Measurements from ENCODE around the gene ZNF451.
"Not testable (repeated sequence)": the region's sequence is repeated elsewhere in the genome, so short reads cannot be mapped to it uniquely, and the experiment has no call there.

ZNF451 gene

DNA sequence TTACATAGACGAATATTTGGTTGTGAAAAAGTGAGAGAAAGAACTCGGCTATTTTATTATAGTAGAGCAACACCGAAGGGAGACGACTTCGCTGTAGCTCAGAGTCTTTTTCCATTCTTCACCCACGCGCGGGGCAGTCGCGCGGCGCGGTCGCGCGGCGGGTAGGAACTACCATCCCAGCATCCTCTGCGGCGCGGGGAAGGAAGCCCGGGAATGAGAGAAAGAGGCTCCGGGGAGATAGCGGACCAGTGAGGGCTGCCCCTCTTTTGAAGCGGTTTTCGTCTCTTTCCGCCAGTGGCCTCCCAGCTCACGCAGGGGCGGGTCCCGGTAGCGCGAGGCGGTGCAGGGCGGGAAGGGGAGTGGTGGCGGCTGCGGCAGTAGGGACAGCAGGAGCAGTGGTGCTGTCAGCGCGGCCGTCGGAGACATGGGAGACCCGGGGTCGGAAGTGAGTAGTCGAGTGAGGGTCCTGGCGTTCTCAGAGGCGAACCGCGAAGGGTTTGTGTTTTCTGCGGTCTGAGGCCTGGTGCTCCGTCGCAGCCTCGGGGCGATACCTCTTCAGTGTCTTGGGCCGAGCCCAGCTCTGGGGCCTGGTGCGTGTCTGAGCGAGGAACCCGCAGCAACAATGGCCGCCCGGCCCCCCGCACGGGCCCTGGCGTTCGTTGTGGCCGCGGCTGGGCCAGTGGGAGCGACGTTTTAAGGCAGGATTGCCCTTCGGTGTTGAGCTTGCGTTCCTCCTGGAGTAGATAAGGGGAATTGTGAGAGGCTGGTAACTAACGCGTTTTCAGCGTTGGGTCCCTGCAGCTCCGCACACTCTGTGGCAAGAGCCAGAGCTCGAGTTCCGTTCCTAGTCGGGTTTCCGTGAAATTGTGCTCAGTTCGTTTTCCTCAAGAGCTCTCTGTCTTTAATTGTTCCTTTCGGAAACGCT, 43.4 kb upstream of the ZNF451 start, which contains the start of gene KIAA1586:
Gene KIAA1586 (plus strand): TSS at position 362 of the 925 bp plus-strand sequence. CDS start 63 bp downstream, at position 425.
- Histone ChIP-seq H3K4me3 (ENCODE audit: low read length in 2 of 2) (peak within 1 kb of the TSS; percentile 65 to 78), H3K36me3 (replicated peaks in 1 of 2; ENCODE audit: control insufficient read depth in 2 of 2, insufficient read depth in 2 of 2, low read length in 2 of 2) (peaks cover 1 to 36% of the 10 kb centered on the region in 2 donors), H3K18ac (ENCODE audit: low read length) (peak within 1 kb of the TSS; percentile 83), H3K4me2 (ENCODE audit: insufficient read depth, low read length, poor library complexity, severe bottlenecking) (peak within 1 kb of the TSS; percentile 57), H2AFZ (ENCODE audit: low read length) (peak within 1 kb of the TSS; percentile 89), H3K27ac (replicated peaks; ENCODE audit: low read length) (peak within 1 kb of the TSS; percentile 66), H3K23ac (ENCODE audit: low read depth, low read length, poor library complexity) (peak within 1 kb of the TSS; percentile 34)
- not testable (repeated sequence) for H4K8ac ChIP-seq (ENCODE audit: low read depth, low read length); H3K9me3 ChIP-seq (replicated peaks in 1 of 2; ENCODE audit: control insufficient read depth in 2 of 2, insufficient read depth in 1 of 2, low read depth in 1 of 2, low read length in 2 of 2); H2BK120ac ChIP-seq (ENCODE audit: low read depth, low read length); H2BK5ac ChIP-seq (ENCODE audit: low read length); H3K14ac ChIP-seq (ENCODE audit: low read length); H2BK15ac ChIP-seq (ENCODE audit: low read length); H3K27me3 ChIP-seq (ENCODE audit: control insufficient read depth in 3 of 3, insufficient read depth in 3 of 3, low read depth in 1 of 3, low read length in 3 of 3); H2AK5ac ChIP-seq (ENCODE audit: low read depth, low read length); H4K91ac ChIP-seq (ENCODE audit: low read depth, low read length, poor library complexity); H3K4ac ChIP-seq (ENCODE audit: low read length); H3K4me1 ChIP-seq (ENCODE audit: control insufficient read depth in 2 of 2, insufficient read depth in 1 of 2, low read depth in 1 of 2, low read length in 2 of 2); H2BK12ac ChIP-seq (ENCODE audit: low read length); H3K79me1 ChIP-seq (ENCODE audit: low read depth, low read length); H3K9ac ChIP-seq (ENCODE audit: low read depth, low read length, poor library complexity)
- DNase-seq (ENCODE audit: low spot score) = peak; percentile 77
- no CpG with 5 or more reads among the region's 78 CpGs for WGBS, 2 donors (ENCODE audit: extremely low coverage in 2 of 2, insufficient read length in 2 of 2, insufficient replicate concordance in 1 of 2)

DNA sequence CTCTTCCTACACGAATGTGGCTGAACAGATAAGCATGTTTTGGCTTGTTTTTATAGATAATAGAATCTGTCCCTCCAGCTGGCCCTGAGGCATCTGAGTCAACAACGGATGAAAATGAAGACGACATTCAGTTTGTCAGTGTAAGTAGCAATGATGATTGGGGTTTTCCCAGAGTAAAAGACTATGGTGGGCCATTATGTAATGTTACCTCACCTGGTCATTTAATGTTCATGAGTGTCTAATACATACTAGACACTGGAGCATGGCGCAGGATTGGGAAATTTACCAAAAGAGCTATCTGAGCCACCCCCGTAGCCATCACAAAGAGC, 42.8 kb upstream of the ZNF451 start:
- H2BK12ac ChIP-seq (ENCODE audit: low read length); H2BK15ac ChIP-seq (ENCODE audit: low read length); H3K27me3 ChIP-seq (ENCODE audit: control insufficient read depth in 3 of 3, insufficient read depth in 3 of 3, low read depth in 1 of 3, low read length in 3 of 3); H3K23ac ChIP-seq (ENCODE audit: low read depth, low read length, poor library complexity); H2AFZ ChIP-seq (ENCODE audit: low read length); DNase-seq (ENCODE audit: low spot score); H4K91ac ChIP-seq (ENCODE audit: low read depth, low read length, poor library complexity); H3K9me3 ChIP-seq (replicated peaks in 1 of 2; ENCODE audit: control insufficient read depth in 2 of 2, insufficient read depth in 1 of 2, low read depth in 1 of 2, low read length in 2 of 2); H2BK5ac ChIP-seq (ENCODE audit: low read length); H3K14ac ChIP-seq (ENCODE audit: low read length); H3K4me1 ChIP-seq (ENCODE audit: control insufficient read depth in 2 of 2, insufficient read depth in 1 of 2, low read depth in 1 of 2, low read length in 2 of 2); H3K4me3 ChIP-seq (ENCODE audit: low read length in 2 of 2); H3K79me1 ChIP-seq (ENCODE audit: low read depth, low read length); H3K18ac ChIP-seq (ENCODE audit: low read length); H3K9ac ChIP-seq (ENCODE audit: low read depth, low read length, poor library complexity); H4K8ac ChIP-seq (ENCODE audit: low read depth, low read length); H3K4me2 ChIP-seq (ENCODE audit: insufficient read depth, low read length, poor library complexity, severe bottlenecking); H2BK120ac ChIP-seq (ENCODE audit: low read depth, low read length); H3K4ac ChIP-seq (ENCODE audit: low read length); H3K27ac ChIP-seq (replicated peaks; ENCODE audit: low read length); H2AK5ac ChIP-seq (ENCODE audit: low read depth, low read length): not testable (repeated sequence)
- H3K36me3 ChIP-seq (replicated peaks in 1 of 2; ENCODE audit: control insufficient read depth in 2 of 2, insufficient read depth in 2 of 2, low read length in 2 of 2) = peaks cover 3 to 42% of the 10 kb centered on the region in 2 donors
- WGBS, 2 donors (ENCODE audit: extremely low coverage in 2 of 2, insufficient read length in 2 of 2, insufficient replicate concordance in 1 of 2) = no CpG with 5 or more reads among the region's 5 CpGs

DNA sequence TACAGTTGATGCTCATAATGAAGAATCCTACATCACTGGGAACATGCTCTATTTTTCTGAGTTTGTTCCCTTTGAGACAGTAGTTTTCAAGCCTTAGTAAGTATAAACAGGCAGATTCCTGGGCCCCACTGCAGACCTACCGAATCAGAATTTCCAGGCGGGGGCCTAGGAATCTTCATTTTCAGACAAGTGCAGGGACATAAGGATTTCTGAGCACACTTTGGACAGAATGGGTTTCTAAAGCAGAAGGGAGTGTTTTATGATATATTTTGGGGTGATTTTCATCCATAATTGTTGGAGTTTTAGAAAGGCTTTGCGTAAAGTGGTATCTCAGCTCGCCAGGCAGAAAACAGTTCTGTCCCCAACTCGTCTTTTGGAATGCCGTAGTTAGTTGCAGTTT, 42.1 kb upstream of the ZNF451 start:
- H3K4me2 ChIP-seq (ENCODE audit: insufficient read depth, low read length, poor library complexity, severe bottlenecking); H3K18ac ChIP-seq (ENCODE audit: low read length); H3K14ac ChIP-seq (ENCODE audit: low read length); H4K91ac ChIP-seq (ENCODE audit: low read depth, low read length, poor library complexity); H4K8ac ChIP-seq (ENCODE audit: low read depth, low read length); H2BK5ac ChIP-seq (ENCODE audit: low read length); H3K23ac ChIP-seq (ENCODE audit: low read depth, low read length, poor library complexity); H2BK120ac ChIP-seq (ENCODE audit: low read depth, low read length); H2AFZ ChIP-seq (ENCODE audit: low read length); H3K4me1 ChIP-seq (ENCODE audit: control insufficient read depth in 2 of 2, insufficient read depth in 1 of 2, low read depth in 1 of 2, low read length in 2 of 2); H2BK15ac ChIP-seq (ENCODE audit: low read length); H3K27me3 ChIP-seq (ENCODE audit: control insufficient read depth in 3 of 3, insufficient read depth in 3 of 3, low read depth in 1 of 3, low read length in 3 of 3); H3K79me1 ChIP-seq (ENCODE audit: low read depth, low read length); H3K9ac ChIP-seq (ENCODE audit: low read depth, low read length, poor library complexity); H3K27ac ChIP-seq (replicated peaks; ENCODE audit: low read length); H3K4ac ChIP-seq (ENCODE audit: low read length); H3K9me3 ChIP-seq (replicated peaks in 1 of 2; ENCODE audit: control insufficient read depth in 2 of 2, insufficient read depth in 1 of 2, low read depth in 1 of 2, low read length in 2 of 2); H2BK12ac ChIP-seq (ENCODE audit: low read length); DNase-seq (ENCODE audit: low spot score); H2AK5ac ChIP-seq (ENCODE audit: low read depth, low read length): not testable (repeated sequence)
- WGBS, 2 donors (ENCODE audit: extremely low coverage in 2 of 2, insufficient read length in 2 of 2, insufficient replicate concordance in 1 of 2) = no CpG with 5 or more reads among the region's 6 CpGs
- H3K4me3 ChIP-seq (ENCODE audit: low read length in 2 of 2) = peak overlapping the region in 1 of 2 donors; percentile 29
- peaks cover 3 to 49% of the 10 kb centered on the region in 2 donors for H3K36me3 ChIP-seq (replicated peaks in 1 of 2; ENCODE audit: control insufficient read depth in 2 of 2, insufficient read depth in 2 of 2, low read length in 2 of 2)

DNA sequence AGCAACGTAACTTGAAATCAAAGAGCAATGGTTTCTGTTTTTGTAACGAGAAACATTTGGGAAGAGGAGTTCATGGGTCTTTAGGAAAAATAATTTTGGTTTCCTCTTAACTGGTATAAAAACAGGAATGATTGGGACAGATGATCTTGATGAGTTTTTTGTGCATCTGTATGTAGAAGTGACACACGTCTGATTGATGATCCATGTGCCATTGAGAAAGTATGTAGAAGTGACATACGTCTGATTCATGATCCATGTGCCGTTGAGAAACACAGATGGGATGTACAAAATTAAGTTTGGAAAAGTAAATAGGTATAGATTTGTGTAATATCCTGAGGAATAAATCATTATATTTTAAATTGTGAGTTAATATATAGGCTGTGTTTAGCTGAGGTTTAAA, 41.4 kb upstream of the ZNF451 start:
- Histone ChIP-seq H2AFZ (ENCODE audit: low read length) (no peak overlapping the region), H3K79me1 (ENCODE audit: low read depth, low read length) (peaks cover 3% of the 10 kb centered on the region), H2BK5ac (ENCODE audit: low read length) (no peak overlapping the region), H3K9ac (ENCODE audit: low read depth, low read length, poor library complexity) (no peak overlapping the region), H2BK12ac (ENCODE audit: low read length) (no peak overlapping the region), H3K9me3 (replicated peaks in 1 of 2; ENCODE audit: control insufficient read depth in 2 of 2, insufficient read depth in 1 of 2, low read depth in 1 of 2, low read length in 2 of 2) (peaks cover 0 to 4% of the 10 kb centered on the region in 2 donors), H3K14ac (ENCODE audit: low read length) (no peak overlapping the region), H4K91ac (ENCODE audit: low read depth, low read length, poor library complexity) (no peak overlapping the region), H3K36me3 (replicated peaks in 1 of 2; ENCODE audit: control insufficient read depth in 2 of 2, insufficient read depth in 2 of 2, low read length in 2 of 2) (peaks cover 3 to 56% of the 10 kb centered on the region in 2 donors), H3K4ac (ENCODE audit: low read length) (no peak overlapping the region), H2BK15ac (ENCODE audit: low read length) (no peak overlapping the region), H3K4me1 (ENCODE audit: control insufficient read depth in 2 of 2, insufficient read depth in 1 of 2, low read depth in 1 of 2, low read length in 2 of 2) (peaks cover 0 to 3% of the 10 kb centered on the region in 2 donors), H3K27me3 (ENCODE audit: control insufficient read depth in 3 of 3, insufficient read depth in 3 of 3, low read depth in 1 of 3, low read length in 3 of 3) (no peaks in the 10 kb centered on the region), H3K27ac (replicated peaks; ENCODE audit: low read length) (no peak overlapping the region), H3K18ac (ENCODE audit: low read length) (no peak overlapping the region), H3K4me3 (ENCODE audit: low read length in 2 of 2) (peak overlapping the region in 1 of 2 donors; percentile 29), H2AK5ac (ENCODE audit: low read depth, low read length) (no peak overlapping the region), H3K4me2 (ENCODE audit: insufficient read depth, low read length, poor library complexity, severe bottlenecking) (no peak overlapping the region), H3K23ac (ENCODE audit: low read depth, low read length, poor library complexity) (no peak overlapping the region), H2BK120ac (ENCODE audit: low read depth, low read length) (no peak overlapping the region), H4K8ac (ENCODE audit: low read depth, low read length) (no peak overlapping the region)
- no CpG with 5 or more reads among the region's 5 CpGs for WGBS, 2 donors (ENCODE audit: extremely low coverage in 2 of 2, insufficient read length in 2 of 2, insufficient replicate concordance in 1 of 2)
- no peak for DNase-seq (ENCODE audit: low spot score)
